Activated T-helper 1 cell treated with Interleukin-2 at 50 U/mL for 16 hours (primary cell): ENCODE results near the gene RNF212B.
A peak's percentile ranks its signal among the peaks of the same experiment; 100 is the strongest.
"Not testable (repeated sequence)": the region's sequence is repeated elsewhere in the genome, so short reads cannot be mapped to it uniquely, and the experiment has no call there.

ENCODE experiments used
- DNase-seq: peaks from one replicate; pipeline ENCODE4 v3.0.0-alpha.2; 2020; ENCODE audit warnings: low read depth

RNF212B gene

GRCh38 chr14:23243066-23243465, 5.3 kb downstream of the RNF212B start:
- no peak for DNase-seq

- no peak for DNase-seq
Observed at GRCh38 chr14:23245282-23245681, 7.5 kb downstream of the RNF212B start.

- no peak for DNase-seq
Observed at GRCh38 chr14:23248601-23249000, 10.9 kb downstream of the RNF212B start.

GRCh38 chr14:23249824-23250223, 12.1 kb downstream of the RNF212B start:
- no peak for DNase-seq

- no peak for DNase-seq
Observed at GRCh38 chr14:23252006-23252405, 14.3 kb downstream of the RNF212B start.

- no peak for DNase-seq
Observed at GRCh38 chr14:23252420-23253333, 14.9 kb downstream of the RNF212B start.

- no peak for DNase-seq
Observed at GRCh38 chr14:23258256-23258655, 20.5 kb downstream of the RNF212B start.

GRCh38 chr14:23259426-23259825, 21.7 kb downstream of the RNF212B start:
- DNase-seq = no peak

- DNase-seq = not testable (repeated sequence)
Observed at GRCh38 chr14:23260849-23261248, 23.1 kb downstream of the RNF212B start.

GRCh38 chr14:23269193-23269592, 31.5 kb downstream of the RNF212B start:
- DNase-seq = no peak

GRCh38 chr14:23275412-23275811, 37.7 kb downstream of the RNF212B start:
- DNase-seq = no peak

- DNase-seq = no peak
Observed at GRCh38 chr14:23277189-23277588, 39.5 kb downstream of the RNF212B start.

GRCh38 chr14:23277928-23278327, 40.2 kb downstream of the RNF212B start:
- DNase-seq = not testable (repeated sequence)

GRCh38 chr14:23281247-23281646, 43.5 kb downstream of the RNF212B start:
- DNase-seq = no peak

- no peak for DNase-seq
Observed at GRCh38 chr14:23284654-23285529, 47.2 kb downstream of the RNF212B start.

- DNase-seq = no peak
Observed at GRCh38 chr14:23285530-23286019, 47.8 kb downstream of the RNF212B start.

GRCh38 chr14:23286020-23286901, 48.5 kb downstream of the RNF212B start, which contains the start of gene HOMEZ:
HOMEZ (minus strand) TSS chr14:23286132; CDS start chr14:23285952, 180 bp downstream.
- DNase-seq = peak; percentile 96

GRCh38 chr14:23286902-23287479, 49.3 kb downstream of the RNF212B start:
- DNase-seq = no peak

GRCh38 chr14:23294734-23295561, 57.2 kb downstream of the RNF212B start:
- peak; percentile 20 for DNase-seq
